GM21723 (cell line): ENCODE data around the gene CRACDL.
"Not testable (repeated sequence)": the region's sequence is repeated elsewhere in the genome, so short reads cannot be mapped to it uniquely, and the experiment has no call there.

Experiments
- ATAC-seq: cut with Tn5 transposase; IDR thresholded peaks from one replicate; pipeline ENCODE4 v1.9.1; 2021; ENCODE audit warnings: mild to moderate bottlenecking, moderate library complexity; ENCODE audit not compliant: unreplicated experiment

Gene CRACDL

DNA sequence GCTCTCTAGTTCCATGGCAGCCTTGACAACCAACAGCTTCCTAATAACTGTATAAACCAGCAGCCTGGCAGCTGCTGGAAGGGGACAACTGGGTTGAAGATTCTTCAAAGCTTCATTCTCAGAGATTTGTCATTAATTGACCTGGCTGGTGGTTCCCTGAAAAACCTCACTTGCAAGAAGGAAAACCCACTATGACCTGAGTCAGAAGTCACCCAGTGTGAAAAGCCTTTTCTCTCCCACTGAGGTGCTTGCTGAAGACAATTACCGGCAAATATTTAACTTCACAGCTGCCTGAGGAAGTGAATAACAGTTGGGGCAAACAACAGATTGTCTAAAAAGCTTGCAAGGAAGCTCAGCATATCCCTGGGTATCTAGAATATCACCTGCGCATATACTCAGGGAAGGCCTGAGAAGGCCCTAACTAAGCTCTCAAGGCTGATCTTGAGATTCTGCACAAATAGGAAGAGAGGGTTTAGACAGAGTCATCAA lies 49.9 kb downstream of the CRACDL start:
- no peak for ATAC-seq

DNA sequence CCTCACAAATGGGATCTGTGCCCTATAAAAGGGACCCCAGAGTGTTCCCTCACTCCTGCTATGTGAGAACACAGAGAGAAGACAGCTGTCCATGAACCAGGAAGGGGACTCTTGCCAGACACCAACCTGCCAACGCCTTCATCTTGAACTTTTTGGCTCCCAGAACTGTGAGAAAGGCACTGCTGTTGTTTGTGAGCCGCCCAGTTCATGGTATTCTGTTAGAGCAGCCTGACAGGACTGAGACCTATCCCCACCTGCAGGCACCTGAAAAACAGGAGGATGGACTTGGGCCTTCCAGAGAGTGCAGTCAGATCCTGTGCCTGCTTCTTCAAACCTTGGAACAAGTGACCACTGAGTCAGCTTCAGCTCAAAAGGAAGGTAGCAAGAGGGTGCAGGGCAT lies 51.4 kb downstream of the CRACDL start:
- no peak for ATAC-seq

DNA sequence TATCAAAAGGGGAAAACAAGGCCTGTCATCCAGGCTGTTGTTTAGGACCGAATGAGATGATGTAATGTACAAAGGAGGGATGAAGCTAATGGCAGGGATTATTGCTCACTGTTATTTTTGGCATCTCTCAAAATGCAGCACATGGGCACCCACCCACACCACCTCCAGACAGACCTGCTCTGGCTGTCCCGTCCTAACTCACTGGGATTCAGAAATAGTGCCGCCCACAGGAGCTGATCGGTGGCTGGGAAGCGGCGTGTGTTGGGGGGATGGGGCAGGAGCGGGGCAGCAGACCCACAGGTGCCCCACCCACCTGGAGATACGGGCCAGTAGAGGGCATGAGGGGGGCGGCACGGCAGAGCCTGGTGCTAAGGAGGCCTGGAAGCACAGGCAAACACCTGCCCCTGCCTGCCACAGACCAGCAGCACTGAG lies 52.2 kb downstream of the CRACDL start:
- ATAC-seq = no peak

- no peak for ATAC-seq
Observed at GRCh38 chr2:98882971-98883779, 52.9 kb downstream of the CRACDL start.

- ATAC-seq = no peak
Observed at GRCh38 chr2:98882368-98882767, 53.7 kb downstream of the CRACDL start.

DNA sequence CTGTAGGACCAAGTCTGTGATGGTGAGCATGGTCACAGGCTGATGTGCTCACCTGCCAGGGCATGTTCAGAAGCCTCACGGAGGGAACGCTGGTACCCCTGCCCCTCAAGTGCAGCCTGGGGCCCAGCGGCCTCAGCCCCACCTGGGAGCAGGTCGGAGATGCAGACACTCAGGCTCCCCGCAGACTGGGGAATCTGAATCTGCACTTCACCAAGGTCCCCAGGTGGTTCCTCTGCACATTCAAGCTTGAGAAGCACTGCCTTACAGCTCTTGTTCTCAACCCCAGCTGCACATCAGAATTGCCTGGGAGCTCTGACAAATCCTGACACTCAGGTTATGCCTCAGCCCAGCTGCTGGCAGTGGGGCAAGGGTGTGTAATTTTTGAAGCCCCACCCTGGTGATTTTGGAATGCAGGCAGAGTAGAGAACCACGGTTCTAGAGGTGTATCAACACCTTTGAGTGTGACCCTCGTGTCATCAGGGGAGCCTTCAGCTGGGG lies 54.8 kb downstream of the CRACDL start:
- ATAC-seq = no peak

- no peak for ATAC-seq
Observed at GRCh38 chr2:98880266-98881152, 55.5 kb downstream of the CRACDL start.

GRCh38 chr2:98877658-98878057 lies 58.4 kb downstream of the CRACDL start:
- ATAC-seq = not testable (repeated sequence)

- no peak for ATAC-seq
Observed at GRCh38 chr2:98876741-98877140, 59.3 kb downstream of the CRACDL start.

GRCh38 chr2:98875746-98876145 lies 60.3 kb downstream of the CRACDL start:
- no peak for ATAC-seq

DNA sequence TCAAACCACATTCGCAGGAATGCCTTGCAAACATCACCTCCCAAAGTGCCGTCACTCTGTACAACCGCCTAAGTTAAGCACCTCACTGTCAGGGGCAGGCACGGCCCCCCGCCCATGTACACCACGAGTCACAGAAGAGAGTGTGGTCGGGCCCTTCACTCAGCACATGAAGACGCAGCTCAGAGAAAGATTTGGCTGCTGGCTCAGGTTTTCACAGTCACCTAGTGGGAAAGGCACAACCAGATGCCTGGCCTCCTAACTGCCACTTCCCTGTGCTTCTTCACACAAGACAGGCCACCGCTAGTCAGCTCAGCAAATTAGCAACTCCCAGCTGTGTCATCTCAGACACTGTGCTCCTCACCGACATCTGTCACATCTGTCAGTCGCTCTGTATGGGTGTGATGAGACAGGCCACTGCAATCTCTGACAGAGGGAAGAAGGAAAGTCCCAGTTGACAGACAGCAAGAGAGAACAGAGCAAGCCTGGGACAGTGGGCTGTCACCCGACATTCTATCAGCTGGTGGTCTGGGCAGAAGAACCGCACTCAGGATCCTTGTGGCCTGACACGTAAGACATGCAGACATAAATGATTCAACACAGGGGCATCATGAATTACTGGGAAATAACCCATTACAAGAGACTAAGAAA lies 60.8 kb downstream of the CRACDL start:
- ATAC-seq = no peak

GRCh38 chr2:98874186-98874689 lies 61.8 kb downstream of the CRACDL start:
- ATAC-seq = no peak

DNA sequence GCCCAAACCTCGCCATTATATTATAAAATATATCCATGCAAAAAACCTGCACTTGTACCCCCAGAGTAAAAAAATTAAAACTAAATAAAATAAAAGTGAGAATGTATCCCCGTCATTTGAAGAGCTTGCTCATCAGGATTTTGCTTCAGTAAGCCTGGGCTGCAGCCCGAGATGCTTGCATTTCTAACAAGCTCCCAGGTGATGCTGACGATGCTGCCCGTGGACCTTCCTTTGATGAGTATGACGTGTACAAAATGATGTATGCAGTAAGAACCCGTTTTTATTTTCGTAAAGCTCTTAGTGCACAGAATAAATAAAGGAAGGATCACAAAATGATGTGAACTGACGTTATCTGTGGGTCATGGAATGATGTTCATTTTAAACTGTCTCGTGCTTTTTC lies 63.5 kb downstream of the CRACDL start:
- ATAC-seq = no peak

- no peak for ATAC-seq
Observed at GRCh38 chr2:98871506-98871905, 64.5 kb downstream of the CRACDL start.

DNA sequence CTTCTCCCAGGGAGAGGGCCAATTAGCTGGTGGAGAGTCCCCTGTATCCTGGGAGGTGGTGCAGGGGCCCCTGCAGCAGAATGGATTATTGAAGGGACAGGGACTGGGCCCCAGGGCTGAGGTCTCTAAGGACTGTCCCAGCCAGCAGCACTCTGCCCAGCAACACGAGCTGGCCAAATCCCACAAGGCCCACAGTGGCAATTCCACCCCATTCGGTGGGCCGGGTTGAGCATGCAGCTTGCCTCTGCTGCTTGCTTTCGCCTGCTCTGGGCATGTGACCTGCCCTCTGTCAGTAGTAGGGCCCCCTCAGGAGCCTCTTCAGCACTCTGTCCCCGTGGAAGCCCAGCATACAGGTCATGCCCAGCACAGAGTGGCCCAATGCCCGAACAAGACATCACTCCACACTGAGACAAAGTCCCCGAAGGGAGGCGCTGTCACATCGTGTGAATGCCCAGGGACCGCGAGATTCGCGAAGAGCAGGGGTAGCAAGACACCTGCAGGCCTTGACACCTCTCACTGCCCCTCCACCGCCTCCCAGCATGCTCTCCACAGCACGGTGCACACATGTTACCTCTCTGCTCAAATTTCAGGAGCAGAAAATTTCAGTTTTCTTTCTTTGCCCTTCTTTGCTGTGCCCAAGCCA lies 65.4 kb downstream of the CRACDL start:
- ATAC-seq = no peak

GRCh38 chr2:98869870-98870269 lies 66.2 kb downstream of the CRACDL start:
- ATAC-seq = no peak

DNA sequence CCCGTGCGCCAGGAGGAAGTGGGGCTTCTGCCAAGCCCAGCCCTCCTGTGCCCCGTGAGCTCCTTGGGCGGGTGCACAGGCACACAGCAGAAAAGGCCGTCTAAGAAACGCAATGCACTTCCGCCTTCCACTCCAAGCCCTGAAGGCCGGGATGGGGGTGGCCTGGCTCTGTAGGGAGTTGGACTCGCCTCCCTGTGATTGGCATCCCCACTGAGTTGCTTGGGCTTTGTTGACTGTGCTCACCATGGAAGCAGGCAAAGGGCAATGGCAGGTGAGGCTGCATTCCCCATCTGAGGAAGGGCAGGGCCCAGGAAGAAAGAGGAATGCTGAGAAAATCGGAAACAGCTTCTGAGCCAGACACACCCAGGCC lies 66.8 kb downstream of the CRACDL start:
- ATAC-seq = no peak

DNA sequence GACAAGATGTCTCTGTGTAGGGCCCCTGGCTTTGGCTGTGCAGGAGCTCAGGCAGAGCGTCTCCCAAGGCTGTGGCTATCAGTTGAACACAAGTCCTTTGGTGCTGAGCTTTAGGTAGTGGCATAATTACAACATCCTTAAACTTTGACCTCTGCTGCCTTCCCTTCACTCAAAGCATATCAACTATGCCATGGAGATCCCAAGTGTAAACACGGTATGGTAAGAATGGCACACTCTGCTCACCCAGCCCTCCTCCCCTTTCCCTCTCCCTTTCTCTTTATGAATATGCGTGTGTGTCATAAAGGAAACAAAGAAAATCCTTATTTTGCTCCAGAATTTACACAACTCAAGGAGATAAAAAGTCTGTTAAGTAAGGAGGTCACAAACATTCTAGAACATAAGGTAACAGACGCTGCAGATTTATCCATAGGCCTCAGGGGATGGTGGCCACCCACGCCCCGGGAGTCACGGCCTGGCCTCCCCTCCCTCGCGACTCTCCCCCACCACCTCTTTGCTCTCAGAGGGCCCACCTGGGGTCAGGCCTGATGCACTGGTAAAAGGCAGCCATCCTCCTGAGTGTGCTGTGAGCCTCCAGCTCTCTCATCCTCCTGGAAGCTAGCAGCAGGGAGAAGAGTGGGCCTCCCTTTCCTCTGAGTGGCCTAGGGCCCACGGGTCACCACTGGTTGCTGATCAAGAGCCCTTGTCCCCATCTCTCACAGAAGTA lies 67.3 kb downstream of the CRACDL start:
- ATAC-seq = no peak

- no peak for ATAC-seq
Observed at GRCh38 chr2:98867539-98868309, 68.3 kb downstream of the CRACDL start.
